HG03354 (cell line): Measurements from ENCODE around the gene LAMP1.
A peak's percentile ranks its signal among the peaks of the same experiment; 100 is the strongest.
"Not testable (repeated sequence)": the region's sequence is repeated elsewhere in the genome, so short reads cannot be mapped to it uniquely, and the experiment has no call there.

ENCODE experiments used
- ATAC-seq: cut with Tn5 transposase; IDR thresholded peaks from one replicate; pipeline ENCODE4 v1.9.1; 2021; ENCODE audit warnings: mild to moderate bottlenecking; ENCODE audit not compliant: unreplicated experiment, poor library complexity, severe bottlenecking

The LAMP1 gene

GRCh38 chr13:113295776-113296175 lies 1.3 kb upstream of the LAMP1 start:
- no peak for ATAC-seq

- ATAC-seq: peak; percentile 40
Observed at GRCh38 chr13:113297370-113298042, 467 bp downstream of the LAMP1 start.

GRCh38 chr13:113298043-113298945 lies 1.3 kb downstream of the LAMP1 start:
- no peak for ATAC-seq

- no peak for ATAC-seq
Observed at GRCh38 chr13:113299951-113300350, 2.9 kb downstream of the LAMP1 start.

GRCh38 chr13:113302986-113303385 lies 5.9 kb downstream of the LAMP1 start:
- ATAC-seq: no peak

- no peak for ATAC-seq
Observed at GRCh38 chr13:113304121-113304520, 7.1 kb downstream of the LAMP1 start.

- no peak for ATAC-seq
Observed at GRCh38 chr13:113305208-113305607, 8.2 kb downstream of the LAMP1 start.

- no peak for ATAC-seq
Observed at GRCh38 chr13:113307491-113307890, 10.5 kb downstream of the LAMP1 start.

GRCh38 chr13:113309473-113309872 lies 12.4 kb downstream of the LAMP1 start:
- no peak for ATAC-seq

- not testable (repeated sequence) for ATAC-seq
Observed at GRCh38 chr13:113314112-113314511, 17.1 kb downstream of the LAMP1 start.

GRCh38 chr13:113314895-113315470 lies 17.9 kb downstream of the LAMP1 start:
- not testable (repeated sequence) for ATAC-seq

- ATAC-seq: no peak
Observed at GRCh38 chr13:113315992-113316391, 19.0 kb downstream of the LAMP1 start.

- no peak for ATAC-seq
Observed at GRCh38 chr13:113317031-113317430, 20.0 kb downstream of the LAMP1 start.

GRCh38 chr13:113318956-113319355 lies 21.9 kb downstream of the LAMP1 start:
- no peak for ATAC-seq

GRCh38 chr13:113319371-113319770 lies 22.3 kb downstream of the LAMP1 start:
- no peak for ATAC-seq

- ATAC-seq: no peak
Observed at GRCh38 chr13:113320226-113320875, 23.3 kb downstream of the LAMP1 start.

- no peak for ATAC-seq
Observed at GRCh38 chr13:113321546-113321945, 24.5 kb downstream of the LAMP1 start.

GRCh38 chr13:113322043-113322461 lies 25.0 kb downstream of the LAMP1 start:
- no peak for ATAC-seq

- ATAC-seq: no peak
Observed at GRCh38 chr13:113322890-113323651, 26.0 kb downstream of the LAMP1 start.
